Uterus (tissue), 2 donors: ENCODE measurements around the gene CGNL1.

ENCODE experiments used
- CTCF ChIP-seq, 4 experiments: fragments of 200-600 bp in 2 of 4; fragments of 450-650 bp in 2 of 4; sonication (generic) in 2 of 4; IDR thresholded peaks; one replicate each; pipeline ENCODE4 v1.5.1; 2016 to 2019; ENCODE audit warnings: antibody characterized with exemption in 4 of 4, mild to moderate bottlenecking in 2 of 4, moderate library complexity in 1 of 4
- POLR2A ChIP-seq, 2 donors: fragments of 450-650 bp; IDR thresholded peaks; one replicate each; pipeline ENCODE4 v1.6.1; 2016; ENCODE audit warnings: antibody characterized with exemption in 2 of 2, mild to moderate bottlenecking in 1 of 2, moderate library complexity in 1 of 2

GRCh38 chr15:57510647-57511046 lies 134.3 kb downstream of the CGNL1 start:
- no peak for TF ChIP-seq CTCF (IDR thresholded peaks at IDR 0.05)
- TF ChIP-seq POLR2A (IDR thresholded peaks at IDR 0.05) = no peak
